ENCODE results near the gene ARRDC1.

ARRDC1 gene

GRCh38 chr9:137611623-137612609 is 6.4 kb downstream of the ARRDC1 start:
- Histone ChIP-seq H3K9me3 (ENCODE audit: control insufficient read depth, insufficient read depth, low read depth, low read length) (no peaks in the 10 kb centered on the region), H3K4me1 (ENCODE audit: control insufficient read depth, insufficient read depth, low read length) (peaks cover 6% of the 10 kb centered on the region; the same call in 1 of the 2 replicates), H3K27ac (ENCODE audit: extremely low read depth, low read depth, low read length) (peak overlapping the region; percentile 52), H3K4me3 (ENCODE audit: low read depth, low read length) (no peak overlapping the region), H3K36me3 (ENCODE audit: control insufficient read depth in 2 of 2, insufficient read depth in 1 of 2, low read length in 2 of 2) (peaks cover 0 to 38% of the 10 kb centered on the region in 2 experiments; a peak in 1 of 3 replicates)
- ChIA-PET POLR2A (interaction anchor here (0.6 to 1.9 kb wide), 5 partner anchors 11 to 60 kb away, joined by 3 to 11 read pairs (median 4); partner anchors contain the start of gene ZMYND19), CTCF (interaction anchor here (3.0 kb wide), 1 partner anchor 30 kb away, joined by 16 read pairs; no protein-coding TSS in a partner anchor)
- TF ChIP-seq ZNF324 (tag by site-specific recombination; IDR thresholded peaks at IDR 0.05) (no peak), ZNF707 (tag by site-specific recombination; IDR thresholded peaks at IDR 0.05) (no peak), HOXD13 (CRISPR knock-in tag; IDR thresholded peaks at IDR 0.05; ENCODE audit: borderline replicate concordance) (no peak), HIC1 (tag by site-specific recombination; IDR thresholded peaks at IDR 0.05) (no peak; the same call in none of the 2 replicates), GLIS1 (tag by site-specific recombination; IDR thresholded peaks at IDR 0.05) (peak; percentile 69), ZNF560 (tag by site-specific recombination; IDR thresholded peaks at IDR 0.05; ENCODE audit: borderline replicate concordance) (no peak), ZNF571 (tag by site-specific recombination; IDR thresholded peaks at IDR 0.05) (no peak), ZEB2 (tag by site-specific recombination; IDR thresholded peaks at IDR 0.05) (peak; percentile 77), ZNF366 (tag by site-specific recombination; conservative IDR thresholded peaks at IDR 0.05) (peak; percentile 49; the same call in 1 of the 2 replicates), ZNF140 (tag by site-specific recombination; IDR thresholded peaks at IDR 0.05) (no peak), ZNF837 (tag by site-specific recombination; IDR thresholded peaks at IDR 0.05) (no peak), ZNF202 (tag by site-specific recombination; IDR thresholded peaks at IDR 0.05; ENCODE audit: borderline replicate concordance) (no peak), PRDM1 (tag by site-specific recombination; IDR thresholded peaks at IDR 0.05) (no peak), OVOL3 (tag by site-specific recombination; IDR thresholded peaks at IDR 0.05) (no peak), ZNF529 (tag by site-specific recombination; IDR thresholded peaks at IDR 0.05; ENCODE audit: insufficient replicate concordance) (no peak), MZF1 (tag by site-specific recombination; IDR thresholded peaks at IDR 0.05; ENCODE audit: borderline replicate concordance) (no peak), ZNF664 (tag by site-specific recombination; IDR thresholded peaks at IDR 0.05) (no peak), ZNF132 (tag by site-specific recombination; IDR thresholded peaks at IDR 0.05; ENCODE audit: borderline replicate concordance) (no peak), ZNF391 (tag by site-specific recombination; IDR thresholded peaks at IDR 0.05; ENCODE audit: borderline replicate concordance, low read depth) (no peak), ZSCAN30 (tag by site-specific recombination; IDR thresholded peaks at IDR 0.05) (no peak), ZBTB20 (tag by site-specific recombination; IDR thresholded peaks at IDR 0.05) (peak; percentile 22; the same call in 1 of the 2 replicates)
- TF ChIP-seq, protein P1, sequence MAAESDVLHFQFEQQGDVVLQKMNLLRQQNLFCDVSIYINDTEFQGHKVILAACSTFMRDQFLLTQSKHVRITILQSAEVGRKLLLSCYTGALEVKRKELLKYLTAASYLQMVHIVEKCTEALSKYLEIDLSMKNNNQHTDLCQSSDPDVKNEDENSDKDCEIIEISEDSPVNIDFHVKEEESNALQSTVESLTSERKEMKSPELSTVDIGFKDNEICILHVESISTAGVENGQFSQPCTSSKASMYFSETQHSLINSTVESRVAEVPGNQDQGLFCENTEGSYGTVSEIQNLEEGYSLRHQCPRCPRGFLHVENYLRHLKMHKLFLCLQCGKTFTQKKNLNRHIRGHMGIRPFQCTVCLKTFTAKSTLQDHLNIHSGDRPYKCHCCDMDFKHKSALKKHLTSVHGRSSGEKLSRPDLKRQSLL (tag by site-specific recombination; IDR thresholded peaks at IDR 0.05): no peak
- TF ChIP-seq, protein P2, sequence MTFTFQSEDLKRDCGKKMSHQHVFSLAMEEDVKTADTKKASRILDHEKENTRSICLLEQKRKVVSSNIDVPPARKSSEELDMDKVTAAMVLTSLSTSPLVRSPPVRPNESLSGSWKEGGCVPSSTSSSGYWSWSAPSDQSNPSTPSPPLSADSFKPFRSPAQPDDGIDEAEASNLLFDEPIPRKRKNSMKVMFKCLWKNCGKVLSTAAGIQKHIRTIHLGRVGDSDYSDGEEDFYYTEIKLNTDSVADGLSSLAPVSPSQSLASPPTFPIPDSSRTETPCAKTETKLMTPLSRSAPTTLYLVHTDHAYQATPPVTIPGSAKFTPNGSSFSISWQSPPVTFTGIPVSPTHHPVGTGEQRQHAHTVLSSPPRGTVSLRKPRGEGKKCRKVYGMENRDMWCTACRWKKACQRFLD (tag by site-specific recombination; IDR thresholded peaks at IDR 0.05): no peak
- TF ChIP-seq, protein P3, sequence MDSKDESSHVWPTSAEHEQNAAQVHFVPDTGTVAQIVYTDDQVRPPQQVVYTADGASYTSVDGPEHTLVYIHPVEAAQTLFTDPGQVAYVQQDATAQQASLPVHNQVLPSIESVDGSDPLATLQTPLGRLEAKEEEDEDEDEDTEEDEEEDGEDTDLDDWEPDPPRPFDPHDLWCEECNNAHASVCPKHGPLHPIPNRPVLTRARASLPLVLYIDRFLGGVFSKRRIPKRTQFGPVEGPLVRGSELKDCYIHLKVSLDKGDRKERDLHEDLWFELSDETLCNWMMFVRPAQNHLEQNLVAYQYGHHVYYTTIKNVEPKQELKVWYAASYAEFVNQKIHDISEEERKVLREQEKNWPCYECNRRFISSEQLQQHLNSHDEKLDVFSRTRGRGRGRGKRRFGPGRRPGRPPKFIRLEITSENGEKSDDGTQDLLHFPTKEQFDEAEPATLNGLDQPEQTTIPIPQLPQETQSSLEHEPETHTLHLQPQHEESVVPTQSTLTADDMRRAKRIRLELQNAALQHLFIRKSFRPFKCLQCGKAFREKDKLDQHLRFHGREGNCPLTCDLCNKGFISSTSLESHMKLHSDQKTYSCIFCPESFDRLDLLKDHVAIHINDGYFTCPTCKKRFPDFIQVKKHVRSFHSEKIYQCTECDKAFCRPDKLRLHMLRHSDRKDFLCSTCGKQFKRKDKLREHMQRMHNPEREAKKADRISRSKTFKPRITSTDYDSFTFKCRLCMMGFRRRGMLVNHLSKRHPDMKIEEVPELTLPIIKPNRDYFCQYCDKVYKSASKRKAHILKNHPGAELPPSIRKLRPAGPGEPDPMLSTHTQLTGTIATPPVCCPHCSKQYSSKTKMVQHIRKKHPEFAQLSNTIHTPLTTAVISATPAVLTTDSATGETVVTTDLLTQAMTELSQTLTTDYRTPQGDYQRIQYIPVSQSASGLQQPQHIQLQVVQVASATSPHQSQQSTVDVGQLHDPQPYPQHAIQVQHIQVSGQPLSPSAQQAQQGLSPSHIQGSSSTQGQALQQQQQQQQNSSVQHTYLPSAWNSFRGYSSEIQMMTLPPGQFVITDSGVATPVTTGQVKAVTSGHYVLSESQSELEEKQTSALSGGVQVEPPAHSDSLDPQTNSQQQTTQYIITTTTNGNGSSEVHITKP (tag by site-specific recombination; IDR thresholded peaks at IDR 0.05): peak; percentile 83
- TF ChIP-seq, protein P4, sequence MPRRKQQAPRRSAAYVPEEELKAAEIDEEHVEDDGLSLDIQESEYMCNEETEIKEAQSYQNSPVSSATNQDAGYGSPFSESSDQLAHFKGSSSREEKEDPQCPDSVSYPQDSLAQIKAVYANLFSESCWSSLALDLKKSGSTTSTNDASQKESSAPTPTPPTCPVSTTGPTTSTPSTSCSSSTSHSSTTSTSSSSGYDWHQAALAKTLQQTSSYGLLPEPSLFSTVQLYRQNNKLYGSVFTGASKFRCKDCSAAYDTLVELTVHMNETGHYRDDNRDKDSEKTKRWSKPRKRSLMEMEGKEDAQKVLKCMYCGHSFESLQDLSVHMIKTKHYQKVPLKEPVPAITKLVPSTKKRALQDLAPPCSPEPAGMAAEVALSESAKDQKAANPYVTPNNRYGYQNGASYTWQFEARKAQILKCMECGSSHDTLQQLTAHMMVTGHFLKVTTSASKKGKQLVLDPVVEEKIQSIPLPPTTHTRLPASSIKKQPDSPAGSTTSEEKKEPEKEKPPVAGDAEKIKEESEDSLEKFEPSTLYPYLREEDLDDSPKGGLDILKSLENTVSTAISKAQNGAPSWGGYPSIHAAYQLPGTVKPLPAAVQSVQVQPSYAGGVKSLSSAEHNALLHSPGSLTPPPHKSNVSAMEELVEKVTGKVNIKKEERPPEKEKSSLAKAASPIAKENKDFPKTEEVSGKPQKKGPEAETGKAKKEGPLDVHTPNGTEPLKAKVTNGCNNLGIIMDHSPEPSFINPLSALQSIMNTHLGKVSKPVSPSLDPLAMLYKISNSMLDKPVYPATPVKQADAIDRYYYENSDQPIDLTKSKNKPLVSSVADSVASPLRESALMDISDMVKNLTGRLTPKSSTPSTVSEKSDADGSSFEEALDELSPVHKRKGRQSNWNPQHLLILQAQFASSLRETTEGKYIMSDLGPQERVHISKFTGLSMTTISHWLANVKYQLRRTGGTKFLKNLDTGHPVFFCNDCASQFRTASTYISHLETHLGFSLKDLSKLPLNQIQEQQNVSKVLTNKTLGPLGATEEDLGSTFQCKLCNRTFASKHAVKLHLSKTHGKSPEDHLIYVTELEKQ (tag by site-specific recombination; IDR thresholded peaks at IDR 0.05; ENCODE audit: borderline replicate concordance): 0 out of 2 replicates have a peak, but pooled peaks have one; percentile 16
